Endothelial cell of umbilical vein (primary cell): Measurements from ENCODE around the gene ERBB2. TPM values are rescaled to one million over a fixed set of nuclear protein-coding genes. Genes with fewer than 3 reads are reported as not detected.

Experiments
- BruUV-seq: library from RNA; stranded (reverse); fragments of 400-500 nt; replicated peaks from 2 replicates; lab custom pipeline; 2021; lab: Mats Ljungman, UMichigan
- CTCF ChIA-PET: fragments of 300-600, 350-600 bp; sonication (Branson Sonifier 250); formaldehyde crosslinking; loops from one replicate; lab custom pipeline; 2021; ENCODE audit warnings: antibody characterized with exemption, inconsistent platforms; lab: Charles Lee
- POLR2A ChIA-PET: fragments of 300-600, 350-600 bp; sonication (Branson Sonifier 250); formaldehyde crosslinking; loops from one replicate; lab custom pipeline; 2021; ENCODE audit warnings: antibody characterized with exemption, inconsistent platforms; lab: Charles Lee
- DNase-seq: peaks from one replicate; pipeline ENCODE4 v3.0.0-alpha.2; 2011; ENCODE audit warnings: low read depth, low spot score
- FAIRE-seq: peaks from 2 replicates; lab custom pipeline; 2011; peaks lifted over from hg19 to GRCh38; lab: Jason Lieb, UNC
- H2AFZ ChIP-seq: 2 replicates; pipeline ENCODE4 v1.6.0; 2012; ENCODE audit warnings: low read depth, low read length, control low read depth, inconsistent platforms
- H3K27ac ChIP-seq: 2 replicates; pipeline ENCODE4 v1.5.1; 2011; ENCODE audit warnings: low read depth, mild to moderate bottlenecking, control low read depth, low read length, moderate library complexity; ENCODE audit not compliant: insufficient read depth
- H3K27me3 ChIP-seq, 2 experiments: 2 replicates each; pipeline versions ENCODE4 v1.6.0 to v1.6.1; 2011; ENCODE audit warnings: low read length in 2 of 2, mixed read lengths in 1 of 2; ENCODE audit not compliant: control insufficient read depth in 2 of 2, insufficient read depth in 2 of 2
- H3K36me3 ChIP-seq, 2 experiments: 2 replicates in 1 of 2; 3 replicates in 1 of 2; pipeline ENCODE4 v1.5.1; 2011; ENCODE audit warnings: low read length in 2 of 2, mild to moderate bottlenecking in 1 of 2, moderate library complexity in 1 of 2; ENCODE audit not compliant: control insufficient read depth in 2 of 2, insufficient read depth in 2 of 2; ENCODE audit errors: extremely low read depth in 1 of 2
- H3K4me1 ChIP-seq: 3 replicates; pipeline ENCODE4 v1.5.1; 2011; ENCODE audit warnings: mild to moderate bottlenecking, low read length; ENCODE audit not compliant: control insufficient read depth, insufficient read depth; ENCODE audit errors: extremely low read depth
- H3K4me2 ChIP-seq: 2 replicates; pipeline ENCODE4 v1.6.1; 2011; ENCODE audit warnings: low read length, control low read depth, mixed read lengths; ENCODE audit not compliant: insufficient read depth
- H3K4me3 ChIP-seq, 3 experiments: fragments of 200-600 bp in 1 of 3; sonication (generic), shearing (Covaris generic) in 1 of 3; replicated peaks in 1 of 3; 2 replicates each; pipeline ENCODE4 v1.5.1; 2011 to 2016; ENCODE audit warnings: control low read depth in 3 of 3, low read length in 3 of 3, mild to moderate bottlenecking in 2 of 3, inconsistent platforms in 1 of 3, low read depth in 1 of 3, moderate library complexity in 1 of 3; ENCODE audit not compliant: insufficient read depth in 1 of 3
- H3K79me2 ChIP-seq: 2 replicates; pipeline ENCODE4 v1.6.0; 2012; ENCODE audit warnings: low read length, inconsistent platforms; ENCODE audit not compliant: control insufficient read depth, insufficient read depth
- H3K9ac ChIP-seq: replicated peaks from 2 replicates; pipeline ENCODE3; 2011; ENCODE audit warnings: low read length, control low read depth; ENCODE audit not compliant: insufficient read depth; ENCODE audit errors: extremely low read depth
- H3K9me1 ChIP-seq: replicated peaks from 3 replicates; pipeline ENCODE4 v1.6.0; 2011; ENCODE audit warnings: mild to moderate bottlenecking, low read length; ENCODE audit not compliant: control insufficient read depth, insufficient read depth; ENCODE audit errors: extremely low read depth
- H3K9me3 ChIP-seq: replicated peaks from 2 replicates; pipeline ENCODE4 v1.5.1; 2012; ENCODE audit warnings: low read length, inconsistent platforms; ENCODE audit not compliant: control insufficient read depth, insufficient read depth
- H4K20me1 ChIP-seq: replicated peaks from 2 replicates; pipeline ENCODE3; 2011; ENCODE audit warnings: mild to moderate bottlenecking, low read length; ENCODE audit not compliant: control insufficient read depth, insufficient read depth; ENCODE audit errors: extremely low read depth
- EZH2 ChIP-seq: IDR thresholded peaks from 2 replicates; pipeline ENCODE4 v1.6.1; 2012; ENCODE audit warnings: borderline replicate concordance, low read depth, mild to moderate bottlenecking, moderate library complexity, low read length, inconsistent platforms; ENCODE audit not compliant: severe bottlenecking
- FOS ChIP-seq: IDR thresholded peaks from 2 replicates; pipeline ENCODE4 v1.6.1; 2011; ENCODE audit warnings: mild to moderate bottlenecking, low read length, moderate library complexity, borderline replicate concordance; ENCODE audit not compliant: insufficient read depth
- GATA2 ChIP-seq: IDR thresholded peaks from 2 replicates; pipeline ENCODE4 v1.7.0; 2011; ENCODE audit warnings: low read depth, mild to moderate bottlenecking, moderate library complexity, mixed read lengths, low read length; ENCODE audit not compliant: insufficient read length, insufficient read depth
- JUN ChIP-seq: IDR thresholded peaks from 2 replicates; pipeline ENCODE4 v1.6.1; 2011; ENCODE audit warnings: borderline replicate concordance, low read depth; ENCODE audit not compliant: insufficient read length, insufficient read depth
- MYC ChIP-seq: IDR thresholded peaks from one replicate; pipeline ENCODE4 v1.6.1; 2011; ENCODE audit warnings: mild to moderate bottlenecking, low read depth, low read length
- POLR2A ChIP-seq: IDR thresholded peaks from 2 replicates; pipeline ENCODE4 v1.6.1; 2012; ENCODE audit warnings: low read depth, mild to moderate bottlenecking, control low read depth, low read length
- POLR2AphosphoS5 ChIP-seq: IDR thresholded peaks from 2 replicates; pipeline ENCODE4 v1.6.1; 2012; ENCODE audit warnings: low read depth, mild to moderate bottlenecking, control low read depth, low read length, moderate library complexity; ENCODE audit not compliant: insufficient read depth
- dilution Hi-C: fragments of 300-500 bp; cut with MboI; formaldehyde crosslinking; loops from one replicate; pipeline ENCODE4 v1.15.0; 2019; ENCODE audit warnings: low sequenced_read_pairs; ENCODE audit not compliant: extremely low pct_ligation_motif_present
- intact Hi-C: fragments of 100-400 bp; cut with micrococcal nuclease; formaldehyde crosslinking; loops from one replicate; pipeline ENCODE4 v1.10.0; 2022
- polyA plus RNA-seq, 4 experiments: library from polyadenylated mRNA; depleted of rRNA in 3 of 4; stranded (reverse) in 3 of 4; unstranded in 1 of 4; fragments of >200 nt; gene quantifications; 2 replicates each; pipeline versions ENCODE4 v1.2.1 to v1.2.3, GENCODE V29; 2011 to 2012; ENCODE audit warnings: missing spikeins in 1 of 4
- total RNA-seq: library from RNA; stranded (reverse); gene quantifications from 2 replicates; pipeline ENCODE4 v1.2.3, GENCODE V29; 2021
- TF ChIP-seq, protein P1 (sequence below): IDR thresholded peaks from 2 replicates; pipeline ENCODE4 v1.6.1; 2011; ENCODE audit not compliant: insufficient read depth, insufficient read length
- TF ChIP-seq, protein P2 (sequence below), 2 donors: IDR thresholded peaks; 1 replicate in 1 of 2; 2 replicates in 1 of 2; pipeline ENCODE4 v1.5.1; 2011; ENCODE audit warnings: low read length in 2 of 2, mild to moderate bottlenecking in 2 of 2, moderate library complexity in 2 of 2, control low read depth in 1 of 2, inconsistent platforms in 1 of 2, low read depth in 1 of 2; ENCODE audit not compliant: insufficient read depth in 1 of 2; ENCODE audit errors: extremely low read depth in 1 of 2

ERBB2 gene
- total and polyA plus RNA-seq, 2 donors (not counting 3 experiments of a cell fraction or from before 2014, with no cell fraction given), result 20.6 to 32.9 TPM

DNA sequence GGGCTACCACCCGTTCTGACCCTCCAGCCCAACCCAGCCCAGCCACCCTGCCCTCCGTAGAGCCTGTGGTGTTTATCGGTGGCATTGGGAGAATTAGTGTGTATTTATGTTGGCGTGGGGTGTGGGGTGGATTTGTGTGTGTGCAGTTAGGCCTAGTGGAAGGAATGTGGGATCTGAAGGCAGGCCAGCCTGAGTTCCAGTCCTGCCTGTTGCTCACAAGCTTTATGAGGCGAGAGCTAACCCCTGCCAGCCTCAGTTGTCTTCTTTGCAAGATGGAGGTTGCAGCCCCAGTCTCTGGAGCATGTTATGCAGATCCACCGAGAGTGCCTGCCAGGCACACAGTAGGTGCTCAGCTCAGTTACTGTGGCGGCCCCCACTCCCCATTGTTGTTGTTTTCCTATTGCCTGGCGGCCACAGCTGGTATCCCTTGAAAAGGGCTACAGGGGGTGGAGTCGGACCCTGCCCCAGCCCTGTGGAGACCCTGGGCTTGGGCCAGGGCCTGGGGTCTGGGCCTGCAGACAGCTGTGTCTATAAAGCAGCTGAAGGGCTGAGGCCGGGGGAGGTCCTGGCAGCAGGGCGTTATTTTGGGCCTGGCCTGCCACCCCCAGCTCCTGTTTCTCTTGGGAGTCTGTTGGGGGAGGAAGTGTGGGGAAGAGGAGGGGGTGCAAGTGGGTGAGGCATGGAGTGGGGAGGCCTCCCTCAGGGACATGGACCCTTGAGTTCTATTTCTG is 5.1 kb downstream of the ERBB2 start:
- no peak overlapping the region for H3K9ac ChIP-seq
- dilution Hi-C loops, result no loop called here
- H3K79me2 ChIP-seq, result no peaks in the 10 kb centered on the region
- no peaks in the 10 kb centered on the region for H4K20me1 ChIP-seq
- no peaks in the 10 kb centered on the region for H3K9me1 ChIP-seq
- BruUV-seq, result no TSS peak
- no peak overlapping the region for H3K4me2 ChIP-seq
- H3K27ac ChIP-seq, result no peak overlapping the region
- ChIA-PET CTCF (interaction anchor here (0.8 to 1.0 kb wide), 3 partner anchors 14 to 51 kb away, joined by 3 to 4 read pairs (median 3); partner anchors contain the start of gene PGAP3), POLR2A (interaction anchor here (0.9 kb wide), 1 partner anchor 16 kb away, joined by 3 read pairs; no protein-coding TSS in a partner anchor)
- intact Hi-C loops, result no loop called here
- no peaks in the 10 kb centered on the region for H3K4me1 ChIP-seq
- H3K4me3 ChIP-seq, result no peak overlapping the region
- H3K27me3 ChIP-seq, result peaks cover 0 to 2% of the 10 kb centered on the region in 2 experiments
- H3K9me3 ChIP-seq, result no peaks in the 10 kb centered on the region
- no peak overlapping the region for H2AFZ ChIP-seq
- H3K36me3 ChIP-seq, result peaks cover 0 to under 1% of the 10 kb centered on the region in 2 experiments
- no peak for DNase-seq
- TF ChIP-seq POLR2A, result no peak
- TF ChIP-seq JUN, result no peak
- no peak for TF ChIP-seq FOS
- TF ChIP-seq POLR2AphosphoS5, result no peak
- TF ChIP-seq EZH2, result no peak
- TF ChIP-seq, protein P1, sequence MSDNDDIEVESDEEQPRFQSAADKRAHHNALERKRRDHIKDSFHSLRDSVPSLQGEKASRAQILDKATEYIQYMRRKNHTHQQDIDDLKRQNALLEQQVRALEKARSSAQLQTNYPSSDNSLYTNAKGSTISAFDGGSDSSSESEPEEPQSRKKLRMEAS, result no peak
- TF ChIP-seq, protein P2, sequence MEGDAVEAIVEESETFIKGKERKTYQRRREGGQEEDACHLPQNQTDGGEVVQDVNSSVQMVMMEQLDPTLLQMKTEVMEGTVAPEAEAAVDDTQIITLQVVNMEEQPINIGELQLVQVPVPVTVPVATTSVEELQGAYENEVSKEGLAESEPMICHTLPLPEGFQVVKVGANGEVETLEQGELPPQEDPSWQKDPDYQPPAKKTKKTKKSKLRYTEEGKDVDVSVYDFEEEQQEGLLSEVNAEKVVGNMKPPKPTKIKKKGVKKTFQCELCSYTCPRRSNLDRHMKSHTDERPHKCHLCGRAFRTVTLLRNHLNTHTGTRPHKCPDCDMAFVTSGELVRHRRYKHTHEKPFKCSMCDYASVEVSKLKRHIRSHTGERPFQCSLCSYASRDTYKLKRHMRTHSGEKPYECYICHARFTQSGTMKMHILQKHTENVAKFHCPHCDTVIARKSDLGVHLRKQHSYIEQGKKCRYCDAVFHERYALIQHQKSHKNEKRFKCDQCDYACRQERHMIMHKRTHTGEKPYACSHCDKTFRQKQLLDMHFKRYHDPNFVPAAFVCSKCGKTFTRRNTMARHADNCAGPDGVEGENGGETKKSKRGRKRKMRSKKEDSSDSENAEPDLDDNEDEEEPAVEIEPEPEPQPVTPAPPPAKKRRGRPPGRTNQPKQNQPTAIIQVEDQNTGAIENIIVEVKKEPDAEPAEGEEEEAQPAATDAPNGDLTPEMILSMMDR (IDR thresholded peaks at IDR 0.05; ENCODE audit: extremely low read depth in 1 of 2, insufficient read depth in 1 of 2, low read depth in 1 of 2, low read length in 2 of 2), result no peak
- TF ChIP-seq MYC, result no peak
- TF ChIP-seq GATA2, result no peak
- no peak for FAIRE-seq
